HG02571 (cell line): ENCODE measurements around the gene KCNQ5.
"Not testable (repeated sequence)": the region's sequence is repeated elsewhere in the genome, so short reads cannot be mapped to it uniquely, and the experiment has no call there.

Source experiments
- ATAC-seq: cut with Tn5 transposase; IDR thresholded peaks from one replicate; pipeline ENCODE4 v1.9.1; 2021; ENCODE audit warnings: mild to moderate bottlenecking, moderate library complexity; ENCODE audit not compliant: unreplicated experiment

The KCNQ5 gene

DNA sequence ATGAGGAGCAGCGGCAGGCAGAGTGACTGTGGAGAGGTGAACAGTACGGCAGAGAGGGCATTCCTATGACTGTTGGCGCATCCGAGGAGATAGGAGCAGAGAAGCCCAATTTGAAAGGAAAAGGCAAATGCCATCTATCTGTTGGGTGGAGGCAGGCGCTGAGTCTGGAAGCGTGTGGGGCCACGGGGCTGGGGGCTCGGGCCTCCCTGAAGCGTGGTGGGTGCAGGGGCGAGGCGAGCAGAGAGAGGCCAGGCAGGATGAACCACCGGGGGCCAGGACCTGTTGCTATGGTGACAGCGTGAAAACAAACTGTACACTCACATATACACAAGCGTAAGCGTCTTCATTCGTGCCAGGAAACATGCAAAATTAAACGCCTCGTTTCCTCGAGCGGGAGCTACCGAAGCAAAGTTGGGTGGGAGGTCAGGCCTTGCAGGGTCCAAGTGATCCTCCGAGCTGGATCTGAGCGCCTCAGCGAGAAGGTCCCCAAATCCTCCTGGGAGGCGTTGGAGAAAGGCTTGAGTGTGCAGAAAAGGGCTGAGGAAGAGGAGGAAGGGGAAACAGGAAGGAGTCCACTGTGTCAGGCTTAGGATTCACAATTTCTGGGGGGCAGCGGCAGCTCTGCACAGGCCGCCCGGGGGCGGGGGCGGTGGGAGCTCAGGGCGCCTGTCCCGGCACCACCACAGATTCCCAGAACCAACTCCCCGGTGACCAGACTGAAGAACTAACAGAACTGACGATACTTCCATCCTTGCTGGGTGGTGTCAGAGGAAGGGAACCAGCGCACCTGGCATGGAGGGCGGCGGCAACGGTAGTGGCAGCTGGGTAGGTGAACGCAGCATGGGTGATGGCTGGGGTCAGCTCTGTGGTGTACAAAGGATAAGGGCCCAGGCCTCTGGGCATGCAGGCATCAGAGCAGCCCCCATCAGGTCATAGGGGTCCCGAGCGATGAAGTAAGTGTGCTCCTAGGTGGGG lies 535.2 kb downstream of the KCNQ5 start:
- no peak for ATAC-seq

GRCh38 chr6:73157870-73158269 lies 536.0 kb downstream of the KCNQ5 start:
- no peak for ATAC-seq

DNA sequence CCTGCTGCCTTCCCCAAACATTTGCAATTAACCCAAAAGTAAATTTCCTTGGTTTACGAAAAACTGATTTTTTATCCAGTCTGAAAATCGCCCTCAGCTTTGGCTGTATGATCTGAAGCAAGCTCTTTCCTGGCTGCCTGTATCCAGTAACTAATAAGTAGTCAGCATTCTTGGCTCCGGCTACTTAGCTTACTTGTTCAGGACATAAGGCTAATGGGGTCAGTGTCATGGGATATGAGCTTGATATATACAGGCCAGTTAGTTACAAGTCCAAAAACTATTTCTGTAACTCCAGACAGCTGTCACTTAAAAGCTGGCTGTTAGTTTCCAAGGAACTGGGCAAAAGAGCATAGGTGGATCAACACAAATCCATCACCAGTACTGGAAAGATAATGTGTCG lies 547.2 kb downstream of the KCNQ5 start:
- ATAC-seq, result no peak

GRCh38 chr6:73169633-73170032 lies 547.8 kb downstream of the KCNQ5 start:
- ATAC-seq, result no peak

- ATAC-seq, result no peak
Measured at GRCh38 chr6:73174646-73175045, 552.8 kb downstream of the KCNQ5 start.

DNA sequence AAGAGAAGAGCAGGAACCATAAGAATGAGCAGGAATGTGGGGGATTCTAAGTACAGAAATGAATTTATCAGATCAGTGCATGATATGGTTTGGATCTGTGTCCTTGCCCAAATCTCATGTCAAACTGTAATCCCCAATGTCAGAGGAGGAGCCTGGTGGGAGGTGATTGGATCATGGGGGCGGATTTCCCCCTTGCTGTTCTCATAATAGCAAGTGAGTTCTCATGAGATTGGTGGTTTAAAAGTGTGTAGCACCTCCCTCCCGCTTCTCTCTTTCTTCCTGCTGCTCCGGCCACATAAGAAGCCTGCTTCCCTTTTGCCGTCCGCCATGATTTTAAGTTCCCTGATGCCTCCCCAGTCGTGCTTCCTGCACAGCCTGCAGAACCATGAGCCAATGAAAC lies 554.2 kb downstream of the KCNQ5 start:
- no peak for ATAC-seq

DNA sequence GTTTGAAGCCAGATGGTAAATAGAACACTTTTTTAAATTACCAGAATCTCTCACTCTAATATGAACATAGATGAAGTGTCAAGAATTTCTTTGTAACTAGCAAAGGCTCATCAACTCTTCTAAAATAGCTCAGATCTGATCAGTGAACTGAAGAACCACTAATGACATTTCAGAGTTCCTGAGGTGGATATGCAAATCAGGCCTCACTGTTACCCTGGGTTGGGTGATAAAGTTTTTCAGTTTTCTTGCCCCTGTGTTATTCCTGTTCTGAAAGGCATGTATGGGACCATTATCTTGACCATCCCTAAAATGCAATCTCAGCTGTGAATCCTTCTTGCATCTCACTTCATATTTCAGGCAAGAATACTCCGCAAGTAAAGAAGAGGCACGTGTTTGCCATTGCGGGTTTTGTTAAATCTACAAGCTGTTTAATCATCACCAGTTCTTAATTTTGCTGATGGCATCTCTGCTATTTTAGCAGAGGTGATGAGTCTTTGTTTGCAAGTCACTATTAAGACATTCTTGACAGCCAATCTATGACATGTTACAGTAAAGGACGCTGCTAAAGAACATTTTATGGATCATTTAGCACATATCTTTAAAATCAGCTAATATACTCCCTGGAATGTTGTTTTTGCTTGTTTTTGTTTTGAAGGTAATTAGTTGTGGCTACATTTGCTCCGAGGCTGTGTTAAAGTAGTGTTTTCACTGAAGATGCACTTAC lies 555.5 kb downstream of the KCNQ5 start:
- ATAC-seq, result peak; percentile 39

GRCh38 chr6:73180076-73180738 lies 558.3 kb downstream of the KCNQ5 start:
- ATAC-seq, result no peak

DNA sequence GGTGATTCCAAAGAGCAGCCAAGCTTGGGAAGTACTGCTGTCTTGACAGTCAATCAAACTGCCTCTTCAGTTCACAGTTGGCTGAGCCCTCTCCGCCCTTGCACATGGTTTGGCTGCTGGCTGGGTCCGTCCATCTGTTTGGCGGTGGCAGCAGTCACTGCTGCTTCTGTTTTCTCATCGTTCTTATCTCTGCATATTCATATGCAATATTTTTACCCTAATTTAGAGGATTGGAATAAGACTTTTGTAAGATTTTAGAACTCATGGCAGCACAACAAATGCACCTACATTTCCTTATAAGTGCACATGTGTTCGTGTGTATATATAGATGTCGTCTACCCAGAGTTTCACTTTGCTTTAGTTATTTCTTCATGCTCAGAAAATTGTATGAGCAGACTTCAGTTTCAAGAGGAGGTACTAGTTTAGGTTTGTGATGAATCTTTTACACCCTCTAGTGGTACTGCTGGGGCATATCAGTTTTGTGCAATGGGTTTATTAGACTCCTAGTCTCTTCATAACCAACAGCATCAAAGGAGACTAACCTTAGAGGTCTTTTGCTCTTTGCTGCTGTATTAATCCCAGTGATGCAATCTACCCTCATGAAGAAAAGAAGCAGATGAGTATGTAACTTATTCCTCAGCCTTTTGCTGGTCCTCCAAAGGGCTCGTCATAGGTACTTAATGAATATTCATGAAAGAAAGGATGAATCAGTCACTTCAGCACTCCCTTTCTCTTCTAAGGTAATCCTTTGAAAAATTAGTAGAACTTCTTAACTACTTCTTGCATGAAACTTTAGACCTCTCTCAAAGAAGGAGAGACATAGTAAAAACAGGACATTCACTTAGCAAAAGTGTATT lies 559.1 kb downstream of the KCNQ5 start:
- peak; percentile 81 for ATAC-seq

DNA sequence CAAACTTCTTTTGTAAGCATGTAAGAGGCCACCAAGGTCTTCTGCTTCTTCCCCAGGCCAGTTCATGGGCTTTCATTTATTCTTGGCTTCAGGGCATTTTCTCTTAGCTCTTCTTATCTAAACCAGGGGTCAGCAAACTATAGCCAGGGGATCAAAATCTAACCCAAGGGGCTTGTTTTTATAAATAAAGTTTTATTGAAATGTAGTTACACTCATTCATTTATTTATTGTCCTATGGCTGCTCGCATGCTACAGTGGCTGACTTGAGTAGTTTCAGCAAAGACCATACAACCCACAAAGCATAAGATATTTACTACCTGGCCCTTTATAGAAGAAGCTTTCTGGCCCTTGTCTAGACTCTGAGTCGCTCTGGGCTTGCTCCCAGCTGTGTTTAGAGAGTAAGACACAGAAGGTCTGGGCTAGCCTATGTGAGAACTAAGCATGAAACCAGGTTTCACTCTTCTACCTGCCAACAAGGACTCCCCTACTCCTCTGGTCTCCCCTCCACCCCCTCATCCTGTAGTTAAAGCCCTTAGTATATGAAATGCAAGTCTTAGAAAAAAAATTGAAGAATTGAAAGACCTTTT lies 560.2 kb downstream of the KCNQ5 start:
- peak; percentile 38 for ATAC-seq

DNA sequence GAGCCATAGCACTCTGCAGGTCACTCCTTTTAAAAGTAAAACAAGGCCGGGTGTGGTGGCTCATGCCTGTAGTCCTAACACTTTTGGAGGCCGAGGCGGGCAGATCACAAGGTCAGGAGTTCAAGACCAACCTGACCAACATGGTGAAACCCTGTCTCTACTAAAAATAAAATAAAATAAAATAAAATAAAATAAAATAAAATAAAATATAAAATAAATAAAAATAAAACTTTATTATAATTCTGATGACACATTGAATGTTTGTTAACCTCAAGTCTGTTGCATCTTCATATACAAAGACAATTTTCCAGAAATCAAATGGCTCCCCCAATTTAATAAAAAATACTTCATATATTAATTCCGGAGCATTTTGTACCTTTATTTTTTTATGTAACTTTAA lies 571.4 kb downstream of the KCNQ5 start:
- ATAC-seq, result not testable (repeated sequence)

DNA sequence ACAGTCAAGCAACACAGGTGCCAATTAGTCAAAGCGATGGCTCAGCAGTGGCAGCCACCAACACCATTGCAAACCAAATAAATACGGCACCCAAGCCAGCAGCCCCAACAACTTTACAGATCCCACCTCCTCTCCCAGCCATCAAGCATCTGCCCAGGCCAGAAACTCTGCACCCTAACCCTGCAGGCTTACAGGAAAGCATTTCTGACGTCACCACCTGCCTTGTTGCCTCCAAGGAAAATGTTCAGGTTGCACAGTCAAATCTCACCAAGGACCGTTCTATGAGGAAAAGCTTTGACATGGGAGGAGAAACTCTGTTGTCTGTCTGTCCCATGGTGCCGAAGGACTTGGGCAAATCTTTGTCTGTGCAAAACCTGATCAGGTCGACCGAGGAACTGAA lies 572.9 kb downstream of the KCNQ5 start:
- no peak for ATAC-seq

DNA sequence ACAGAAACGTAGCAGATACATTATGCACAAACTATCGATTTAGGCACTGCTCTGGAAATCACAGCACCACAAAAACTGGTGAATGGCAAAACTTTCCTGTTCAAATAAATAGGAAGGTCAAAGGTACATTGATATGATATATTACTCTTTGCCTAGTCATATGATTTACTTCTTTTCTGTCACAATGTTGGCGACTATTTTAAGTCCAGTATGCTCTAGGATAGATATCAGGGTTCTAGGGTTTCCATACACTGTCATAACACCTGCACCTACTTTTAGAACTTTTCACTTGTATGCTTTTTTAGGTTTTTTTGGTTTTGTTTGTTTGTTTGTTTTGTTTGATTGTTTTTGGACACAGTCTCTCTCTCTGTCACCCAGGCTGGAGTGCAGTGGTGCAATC lies 578.4 kb downstream of the KCNQ5 start:
- ATAC-seq, result no peak

DNA sequence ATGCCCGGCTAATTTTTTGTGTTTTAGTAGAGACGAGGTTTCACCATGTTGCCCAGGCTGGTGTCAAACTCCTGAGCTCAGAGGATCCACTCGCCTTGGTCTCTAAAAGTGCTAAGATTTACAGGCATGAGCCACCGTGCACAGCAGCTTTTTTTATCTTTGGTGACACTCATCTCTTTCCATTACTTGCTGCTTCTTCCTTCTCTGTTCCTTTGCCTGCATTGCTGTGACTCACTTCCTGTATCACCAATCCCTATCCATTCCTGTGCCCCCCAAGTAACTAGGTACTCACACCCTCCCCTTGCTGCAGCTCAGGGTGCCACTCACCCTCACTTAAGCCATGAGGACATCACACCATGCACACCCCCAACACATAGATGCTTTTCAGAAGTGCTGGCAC lies 578.9 kb downstream of the KCNQ5 start:
- no peak for ATAC-seq

GRCh38 chr6:73203098-73203497 lies 581.2 kb downstream of the KCNQ5 start:
- no peak for ATAC-seq

DNA sequence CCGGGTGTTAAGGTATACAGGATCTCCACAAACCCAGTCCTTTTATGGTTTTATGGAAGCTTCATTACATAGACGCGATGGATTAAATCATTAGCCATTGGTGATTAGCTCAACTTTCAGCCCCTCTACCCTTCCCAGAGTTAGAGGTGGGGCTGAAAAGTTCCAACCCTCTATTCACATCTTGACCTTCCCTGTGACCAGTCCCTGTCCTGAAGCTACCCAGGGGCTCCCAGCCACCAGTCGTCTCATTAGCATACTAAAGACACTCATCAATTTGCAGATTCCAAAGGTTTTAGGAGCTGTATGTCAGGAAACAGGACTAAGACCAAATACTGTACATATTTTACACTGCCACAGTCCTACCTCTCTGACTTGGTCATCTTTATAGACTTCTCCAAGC lies 582.4 kb downstream of the KCNQ5 start:
- ATAC-seq, result no peak

DNA sequence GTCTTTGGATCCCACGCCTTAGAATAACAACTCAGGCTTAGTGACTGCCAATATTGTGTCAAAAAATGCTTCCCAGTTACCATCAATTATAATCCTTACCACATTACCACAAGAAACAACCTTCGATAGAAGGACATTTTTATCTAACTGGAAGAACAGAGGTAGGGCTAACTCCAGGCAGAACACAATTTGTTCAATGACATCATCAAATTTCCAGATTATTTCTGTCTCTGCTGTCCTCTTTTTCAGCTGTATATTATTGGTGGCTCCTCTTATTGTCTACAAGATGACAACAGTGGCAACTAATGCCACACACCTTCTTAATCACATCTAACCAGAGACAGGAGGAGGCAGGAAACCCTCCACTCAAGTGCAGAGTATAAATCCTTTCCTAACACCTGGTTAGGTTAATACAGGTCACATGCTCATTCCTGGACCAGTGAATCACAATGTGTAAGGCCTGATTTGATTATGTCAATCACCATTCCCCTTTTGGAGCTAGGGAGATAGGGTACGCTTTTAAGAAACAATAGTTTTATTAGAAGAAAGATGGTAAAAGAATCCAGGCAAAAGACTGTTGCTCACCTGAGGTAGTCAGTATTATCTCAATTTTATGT lies 585.5 kb downstream of the KCNQ5 start:
- ATAC-seq, result no peak

- no peak for ATAC-seq
Measured at GRCh38 chr6:73209117-73209516, 587.3 kb downstream of the KCNQ5 start.

GRCh38 chr6:73216859-73217258 lies 595.0 kb downstream of the KCNQ5 start:
- no peak for ATAC-seq

GRCh38 chr6:73225396-73225795 lies 603.5 kb downstream of the KCNQ5 start, which contains the start of gene KHDC1L:
Gene KHDC1L, minus strand, starts transcription at chr6:73225496. Its CDS starts 88 bp downstream, at chr6:73225408.
- ATAC-seq, result no peak
